ENCODE data around the gene LTBP1. TPM values are rescaled to one million over a fixed set of nuclear protein-coding genes. Genes with fewer than 3 reads are reported as not detected.

The LTBP1 gene
- total RNA-seq, 1 donor from 2014 or later: 3.9 TPM

GRCh38 chr2:33118651-33119050 lies 171.9 kb downstream of the LTBP1 start:
- Mint-ChIP-seq H3K4me1 (ENCODE audit: low read depth, unreplicated experiment) (peaks cover 5% of the 10 kb centered on the region), H3K4me3 (ENCODE audit: unreplicated experiment) (no peak overlapping the region), H3K27ac (ENCODE audit: unreplicated experiment) (no peak overlapping the region), H3K27me3 (ENCODE audit: unreplicated experiment) (no peaks in the 10 kb centered on the region), H3K9me3 (ENCODE audit: unreplicated experiment) (no peaks in the 10 kb centered on the region), H3K36me3 (ENCODE audit: unreplicated experiment) (no peaks in the 10 kb centered on the region)
- TF ChIP-seq CTCF (IDR thresholded peaks at IDR 0.05; ENCODE audit: partially characterized antibody, unreplicated experiment): no peak
- DNase-seq: no peak

GRCh38 chr2:33121416-33121815 lies 174.7 kb downstream of the LTBP1 start:
- H3K36me3 Mint-ChIP-seq (ENCODE audit: unreplicated experiment): no peaks in the 10 kb centered on the region
- H3K4me3 Mint-ChIP-seq (ENCODE audit: unreplicated experiment): no peak overlapping the region
- H3K27me3 Mint-ChIP-seq (ENCODE audit: unreplicated experiment): no peaks in the 10 kb centered on the region
- no peak for DNase-seq
- TF ChIP-seq CTCF (IDR thresholded peaks at IDR 0.05; ENCODE audit: partially characterized antibody, unreplicated experiment): no peak
- H3K4me1 Mint-ChIP-seq (ENCODE audit: low read depth, unreplicated experiment): peaks cover 4% of the 10 kb centered on the region
- no peak overlapping the region for H3K27ac Mint-ChIP-seq (ENCODE audit: unreplicated experiment)
- H3K9me3 Mint-ChIP-seq (ENCODE audit: unreplicated experiment): no peaks in the 10 kb centered on the region

- no peak for TF ChIP-seq CTCF (IDR thresholded peaks at IDR 0.05; ENCODE audit: partially characterized antibody, unreplicated experiment)
- H3K4me1 Mint-ChIP-seq (ENCODE audit: low read depth, unreplicated experiment): peaks cover 3% of the 10 kb centered on the region
- H3K9me3 Mint-ChIP-seq (ENCODE audit: unreplicated experiment): no peaks in the 10 kb centered on the region
- H3K27ac Mint-ChIP-seq (ENCODE audit: unreplicated experiment): no peak overlapping the region
- no peaks in the 10 kb centered on the region for H3K36me3 Mint-ChIP-seq (ENCODE audit: unreplicated experiment)
- no peak for DNase-seq
- H3K27me3 Mint-ChIP-seq (ENCODE audit: unreplicated experiment): no peaks in the 10 kb centered on the region
- no peak overlapping the region for H3K4me3 Mint-ChIP-seq (ENCODE audit: unreplicated experiment)
Observed at GRCh38 chr2:33121925-33122324, 175.2 kb downstream of the LTBP1 start.

GRCh38 chr2:33122726-33123125 lies 176.0 kb downstream of the LTBP1 start:
- no peaks in the 10 kb centered on the region for H3K9me3 Mint-ChIP-seq (ENCODE audit: unreplicated experiment)
- TF ChIP-seq CTCF (IDR thresholded peaks at IDR 0.05; ENCODE audit: partially characterized antibody, unreplicated experiment): no peak
- no peak for DNase-seq
- no peak overlapping the region for H3K27ac Mint-ChIP-seq (ENCODE audit: unreplicated experiment)
- no peak overlapping the region for H3K4me3 Mint-ChIP-seq (ENCODE audit: unreplicated experiment)
- no peaks in the 10 kb centered on the region for H3K27me3 Mint-ChIP-seq (ENCODE audit: unreplicated experiment)
- H3K4me1 Mint-ChIP-seq (ENCODE audit: low read depth, unreplicated experiment): peaks cover 3% of the 10 kb centered on the region
- no peaks in the 10 kb centered on the region for H3K36me3 Mint-ChIP-seq (ENCODE audit: unreplicated experiment)

- Mint-ChIP-seq H3K36me3 (ENCODE audit: unreplicated experiment) (no peaks in the 10 kb centered on the region), H3K4me1 (ENCODE audit: low read depth, unreplicated experiment) (peaks cover 3% of the 10 kb centered on the region), H3K9me3 (ENCODE audit: unreplicated experiment) (no peaks in the 10 kb centered on the region), H3K27ac (ENCODE audit: unreplicated experiment) (no peak overlapping the region), H3K4me3 (ENCODE audit: unreplicated experiment) (no peak overlapping the region), H3K27me3 (ENCODE audit: unreplicated experiment) (no peaks in the 10 kb centered on the region)
- TF ChIP-seq CTCF (IDR thresholded peaks at IDR 0.05; ENCODE audit: partially characterized antibody, unreplicated experiment): no peak
- no peak for DNase-seq
Observed at GRCh38 chr2:33123216-33123615, 176.5 kb downstream of the LTBP1 start.

Data from glutamatergic neuron (in vitro differentiated cells).